ENCODE data around the gene LAMP5. TPM values are rescaled to one million over a fixed set of nuclear protein-coding genes. Genes with fewer than 3 reads are reported as not detected.
A peak's percentile ranks its signal among the peaks of the same experiment; 100 is the strongest.

The LAMP5 gene
- total RNA-seq, 1 donor from 2014 or later, result not detected

DNA sequence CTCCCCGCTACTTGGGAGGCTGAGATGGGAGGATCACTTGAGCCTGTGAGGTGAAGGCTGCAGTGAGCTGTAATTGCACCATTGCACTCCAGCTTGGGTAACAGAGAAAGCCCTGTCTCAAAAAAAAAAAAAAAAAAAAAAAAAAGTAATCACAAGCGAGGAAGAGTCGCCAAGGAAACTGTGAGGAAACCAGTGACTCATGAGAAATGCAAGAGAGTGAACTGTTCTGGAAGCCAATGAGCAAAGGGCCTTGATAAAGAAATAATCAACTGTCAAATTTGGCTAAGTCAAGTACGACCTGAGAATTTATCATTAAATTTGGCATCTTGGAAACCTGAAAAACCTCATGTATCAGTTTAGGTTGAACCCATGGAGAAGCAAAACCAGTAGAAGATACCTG lies 16.1 kb upstream of the LAMP5 start:
- ATAC-seq (no peak), DNase-seq (no peak)
- intact Hi-C loops (cut with micrococcal nuclease), result no loop called here

DNA sequence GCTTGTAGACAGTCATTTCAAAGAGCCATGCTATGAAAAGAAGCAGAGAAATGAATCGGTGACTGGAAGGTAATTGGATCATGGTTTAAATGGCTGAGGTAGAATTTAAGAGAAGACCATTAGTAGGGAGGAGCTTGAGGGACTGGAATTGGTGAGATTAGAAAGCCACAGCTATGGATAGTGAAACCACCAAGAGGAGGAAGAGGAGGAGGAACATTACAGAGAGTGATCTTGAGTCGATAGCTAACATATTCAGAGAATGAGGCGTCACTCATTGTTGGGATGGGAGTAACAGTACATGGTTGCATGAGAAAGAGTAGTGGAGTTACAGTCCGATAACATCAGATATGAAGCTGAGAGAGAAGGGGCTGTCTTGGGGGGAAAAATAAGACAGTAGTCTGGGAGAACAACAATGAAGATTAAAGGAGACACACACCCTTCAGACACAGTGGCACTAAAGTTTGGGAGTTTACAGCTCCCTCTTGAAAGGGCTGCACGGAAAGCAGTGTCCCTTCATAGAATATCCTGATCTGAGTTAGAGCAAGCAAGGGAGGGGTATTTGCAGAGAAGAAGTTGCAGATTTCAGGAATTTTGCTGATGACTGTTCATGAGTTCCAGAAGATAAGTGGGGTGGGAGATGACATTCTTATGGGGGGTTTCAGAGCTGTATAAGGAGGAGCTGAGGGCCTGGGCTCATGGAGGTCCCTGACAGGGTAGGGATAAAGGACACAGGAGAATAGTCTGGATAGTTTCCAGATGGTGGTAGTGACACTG lies 15.1 kb upstream of the LAMP5 start:
- no peak for ATAC-seq
- DNase-seq, result no peak
- intact Hi-C loops (cut with micrococcal nuclease), result no loop called here

DNA sequence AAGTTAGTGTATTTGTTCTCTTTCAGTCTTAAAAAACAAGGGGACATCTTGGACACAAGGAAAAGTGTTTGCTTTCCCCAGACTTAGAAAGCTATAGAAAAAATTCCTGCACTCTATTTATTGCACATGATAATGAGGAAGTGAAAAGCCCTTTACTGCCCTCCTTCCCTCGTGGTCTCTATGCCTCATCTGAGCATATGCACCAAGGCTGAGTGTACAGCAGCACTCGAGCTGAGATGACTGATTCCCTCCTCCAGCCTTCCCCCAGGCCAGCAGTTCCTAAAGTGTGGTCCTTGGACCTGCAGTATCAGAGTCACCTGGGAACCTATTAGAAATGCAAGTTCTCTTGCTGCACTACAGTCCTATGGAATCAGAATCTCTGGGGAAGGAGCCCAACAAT lies 14.3 kb upstream of the LAMP5 start:
- ATAC-seq, result no peak
- intact Hi-C loops (cut with micrococcal nuclease), result no loop called here
- DNase-seq, result no peak

DNA sequence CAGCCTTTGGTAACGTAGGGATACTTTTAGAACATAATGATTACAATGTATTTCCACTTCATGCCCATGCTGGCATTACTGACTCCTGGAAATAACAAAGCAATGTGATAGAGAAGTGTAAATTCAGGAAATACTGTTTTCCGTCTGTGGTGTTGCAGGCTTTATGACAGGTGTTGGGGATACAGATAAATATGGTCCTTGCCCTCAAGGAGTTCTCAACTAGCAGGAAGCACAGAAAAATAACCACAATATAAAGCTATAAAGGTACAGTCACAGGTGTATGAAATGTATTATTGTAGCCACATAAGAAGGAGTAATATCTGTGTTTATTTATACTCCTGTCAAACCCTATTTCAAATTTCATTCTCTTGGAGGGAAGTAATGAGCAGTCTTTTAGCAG lies 12.9 kb upstream of the LAMP5 start:
- intact Hi-C loops (cut with micrococcal nuclease), result no loop called here
- ATAC-seq (no peak), DNase-seq (no peak)

DNA sequence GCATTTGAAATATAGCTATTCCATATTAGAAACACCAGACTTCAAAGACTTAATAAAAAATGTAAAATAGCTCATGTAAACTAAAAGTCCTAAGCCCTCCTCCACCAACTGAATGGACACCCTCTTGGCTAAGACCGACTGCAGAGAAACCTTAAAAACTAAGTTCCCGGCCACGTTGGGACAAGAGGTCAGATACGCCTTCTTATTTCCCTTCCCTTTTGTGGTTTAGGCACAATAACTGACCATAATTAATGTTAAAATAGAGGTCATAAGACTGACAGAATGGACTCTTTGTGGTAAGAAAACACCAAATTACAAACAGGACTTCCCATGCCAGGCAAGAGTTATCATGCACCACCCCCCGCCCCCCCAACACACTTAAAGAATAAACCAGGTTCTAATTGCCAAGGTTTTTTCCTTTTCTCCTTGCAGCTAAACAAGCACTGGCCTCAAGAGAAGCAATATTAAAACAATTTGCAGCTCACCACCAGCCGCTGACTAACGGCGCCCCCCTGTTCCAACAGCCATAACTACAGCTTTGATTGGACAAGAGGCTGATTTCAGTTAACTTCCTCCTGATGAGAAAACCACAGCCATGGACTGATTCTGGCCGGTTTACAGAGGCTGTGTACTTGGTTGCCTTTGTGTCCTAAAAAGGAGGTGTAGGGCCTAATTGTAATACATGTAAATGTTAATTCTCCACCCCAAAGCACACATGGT lies 10.7 kb upstream of the LAMP5 start:
- intact Hi-C loops (cut with micrococcal nuclease), result no loop called here
- DNase-seq, result no peak
- ATAC-seq, result no peak

DNA sequence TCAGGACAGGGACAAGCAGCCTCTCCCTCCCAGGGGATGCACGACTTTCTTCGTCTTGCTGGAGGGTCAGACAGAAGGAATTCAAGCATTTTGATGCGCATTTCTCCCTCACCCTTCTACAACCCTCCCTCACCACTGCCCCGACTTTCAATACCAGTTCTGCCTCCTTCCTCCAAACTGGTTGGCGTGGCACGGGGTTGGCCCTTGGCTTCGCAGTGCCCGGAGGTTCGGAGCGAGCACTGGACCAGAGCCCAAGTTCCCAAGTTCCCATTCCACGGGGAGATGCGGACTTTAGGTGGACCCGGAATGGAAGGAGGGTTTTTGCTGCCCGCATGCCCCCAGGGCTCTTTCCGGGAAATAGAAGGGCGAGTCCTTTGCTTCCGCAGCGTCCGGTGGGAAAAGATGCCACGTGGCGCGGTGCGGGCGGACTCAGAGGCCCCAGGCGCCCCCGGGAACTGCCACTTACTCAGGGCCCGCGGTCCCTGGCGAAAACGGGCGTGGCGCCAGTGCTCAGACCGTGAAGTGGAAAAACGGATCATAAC lies 8.0 kb upstream of the LAMP5 start:
- intact Hi-C loops (cut with micrococcal nuclease), result no loop called here
- DNase-seq, result no peak
- no peak for ATAC-seq

DNA sequence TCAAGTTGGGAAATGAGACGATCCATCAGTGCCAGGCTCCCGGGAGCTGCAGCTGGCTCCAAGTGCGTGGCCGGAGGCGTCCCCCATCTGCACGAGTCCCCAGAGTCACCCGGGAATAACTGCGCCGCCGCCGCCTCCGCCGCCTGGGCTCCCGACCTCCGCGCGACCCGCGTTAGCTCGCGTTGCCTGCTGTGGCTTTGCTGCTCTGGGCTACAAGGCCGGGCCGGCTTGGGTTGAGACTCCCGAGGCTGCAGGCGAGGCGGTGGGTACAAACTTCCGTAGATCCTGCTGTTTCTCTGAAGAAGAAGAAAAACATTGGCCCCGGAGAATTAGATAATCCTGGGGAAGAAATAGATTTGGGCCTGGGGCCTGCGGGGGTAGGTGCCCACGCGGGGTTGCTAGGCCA lies 7.4 kb upstream of the LAMP5 start:
- intact Hi-C loops (cut with micrococcal nuclease), result no loop called here
- DNase-seq (peak; percentile 31), ATAC-seq (no peak)

DNA sequence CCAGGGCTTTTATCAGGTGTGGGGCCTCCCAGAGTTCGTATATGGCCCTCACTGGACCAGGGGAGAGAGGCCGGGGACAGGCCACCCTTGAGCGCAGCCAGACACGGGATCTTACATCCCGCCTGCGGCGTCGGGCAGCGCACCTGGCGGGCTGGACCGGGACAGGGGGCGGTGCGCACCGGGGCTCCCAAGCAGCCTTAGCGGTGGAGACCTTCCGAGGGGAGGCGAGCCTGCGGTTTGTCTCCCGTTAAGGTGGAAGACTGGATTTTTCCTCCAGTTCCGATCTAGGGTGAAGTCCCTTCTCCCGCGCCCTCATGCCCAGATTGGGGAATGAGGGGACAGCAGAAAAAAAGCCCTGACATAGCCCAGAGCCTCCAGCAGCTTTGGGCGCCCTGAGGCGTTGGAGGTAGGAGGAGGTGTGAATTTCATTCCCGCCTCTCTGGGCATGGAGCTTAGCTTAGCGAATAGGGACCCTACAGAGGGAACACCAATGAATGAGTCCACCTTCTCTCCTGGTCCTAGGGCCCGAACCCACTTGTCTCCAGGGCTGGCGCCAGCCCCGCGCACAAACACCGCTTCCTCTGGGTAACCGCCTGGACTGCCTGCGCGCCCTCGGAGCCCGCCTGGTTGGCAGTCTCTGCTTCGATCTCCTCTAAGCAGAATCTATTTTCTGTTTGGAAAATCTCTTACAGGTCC lies 6.7 kb upstream of the LAMP5 start:
- ATAC-seq (no peak), DNase-seq (no peak)
- intact Hi-C loops (cut with micrococcal nuclease), result no loop called here

DNA sequence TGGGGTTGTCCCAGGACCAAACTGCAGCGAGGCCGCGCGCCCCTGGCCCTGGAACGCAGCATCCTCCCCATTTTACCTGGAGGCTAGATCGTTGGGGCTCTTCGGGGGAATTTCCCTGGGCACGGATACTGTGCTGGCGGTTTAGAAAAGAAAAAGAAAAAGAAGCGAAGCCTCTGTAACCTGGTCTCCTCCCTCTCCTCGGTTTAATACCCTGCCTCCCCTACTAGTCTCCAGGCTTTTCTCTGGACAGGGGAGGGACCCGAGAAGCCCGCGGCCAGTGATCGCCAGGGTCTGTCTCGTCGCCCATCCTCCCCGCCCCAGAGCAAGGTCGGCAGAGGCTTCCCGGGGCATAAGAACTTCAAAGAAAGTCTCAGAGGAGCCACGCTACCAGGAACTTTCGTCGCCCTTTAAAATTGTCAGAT lies 6.1 kb upstream of the LAMP5 start:
- DNase-seq, result no peak
- no peak for ATAC-seq
- intact Hi-C loops (cut with micrococcal nuclease), result no loop called here

DNA sequence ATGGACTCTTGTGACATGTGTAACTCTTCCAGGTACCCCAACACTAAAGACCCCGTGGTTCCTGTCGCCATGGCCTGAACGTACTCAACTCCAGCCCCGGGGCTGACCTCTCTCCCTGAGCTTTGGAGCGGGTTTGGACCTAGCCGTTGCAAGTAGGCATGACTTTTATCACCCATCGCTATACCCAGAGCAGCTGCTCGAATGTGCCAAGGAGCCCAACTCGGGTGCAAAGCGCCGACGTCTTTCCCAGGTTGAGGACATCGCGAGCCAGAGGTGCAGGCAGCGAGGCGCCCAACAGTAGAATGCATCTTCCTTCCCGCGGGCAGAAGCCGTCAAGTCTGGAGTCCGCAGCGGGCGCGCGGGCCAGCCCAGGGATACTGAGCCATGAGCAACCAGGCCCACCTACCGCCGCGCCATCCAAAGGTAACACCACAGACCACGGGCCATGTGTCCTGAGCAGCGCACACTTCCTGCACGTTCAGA lies 5.7 kb upstream of the LAMP5 start:
- ATAC-seq, result no peak
- intact Hi-C loops (cut with micrococcal nuclease), result no loop called here
- no peak for DNase-seq

DNA sequence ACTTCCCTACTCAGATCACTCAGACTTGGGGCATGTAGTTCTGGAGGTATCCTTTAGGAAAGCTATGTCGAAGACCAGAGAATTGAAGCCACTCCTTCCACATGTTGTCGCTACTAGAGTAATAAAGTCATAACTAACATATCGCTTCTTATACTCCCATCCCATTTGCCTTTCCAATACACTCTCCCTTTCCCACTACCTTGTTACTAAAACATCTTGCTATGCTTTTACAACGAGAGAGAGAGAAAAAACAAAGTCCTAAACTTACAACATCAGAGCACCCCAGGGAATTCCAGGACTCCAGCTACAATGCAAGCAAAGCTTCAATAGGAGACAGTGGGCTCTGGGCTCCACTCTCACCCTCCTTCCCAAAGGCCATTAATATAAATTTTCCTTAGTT lies 5.1 kb upstream of the LAMP5 start:
- intact Hi-C loops (cut with micrococcal nuclease), result no loop called here
- no peak for ATAC-seq
- no peak for DNase-seq

DNA sequence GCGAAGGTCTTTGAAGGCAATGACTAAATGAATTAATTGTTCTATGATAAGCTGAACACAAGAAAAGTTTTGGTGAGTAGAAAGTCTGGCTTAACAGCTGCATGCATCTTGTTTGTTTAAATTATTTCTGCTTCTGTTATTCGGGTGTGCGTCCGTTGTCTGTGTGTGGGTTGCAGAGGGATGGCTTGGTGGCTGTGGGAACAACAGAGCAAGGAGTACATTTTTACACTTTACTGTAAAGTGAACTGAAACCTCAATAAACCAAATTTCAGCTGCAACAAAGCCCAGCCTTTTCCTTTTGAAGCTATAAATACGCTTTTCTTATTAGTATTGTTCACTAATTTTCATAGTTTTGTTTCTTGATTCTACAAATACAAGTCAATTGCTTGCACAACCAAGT lies 3.5 kb upstream of the LAMP5 start:
- intact Hi-C loops (cut with micrococcal nuclease), result no loop called here
- DNase-seq, result no peak
- no peak for ATAC-seq

DNA sequence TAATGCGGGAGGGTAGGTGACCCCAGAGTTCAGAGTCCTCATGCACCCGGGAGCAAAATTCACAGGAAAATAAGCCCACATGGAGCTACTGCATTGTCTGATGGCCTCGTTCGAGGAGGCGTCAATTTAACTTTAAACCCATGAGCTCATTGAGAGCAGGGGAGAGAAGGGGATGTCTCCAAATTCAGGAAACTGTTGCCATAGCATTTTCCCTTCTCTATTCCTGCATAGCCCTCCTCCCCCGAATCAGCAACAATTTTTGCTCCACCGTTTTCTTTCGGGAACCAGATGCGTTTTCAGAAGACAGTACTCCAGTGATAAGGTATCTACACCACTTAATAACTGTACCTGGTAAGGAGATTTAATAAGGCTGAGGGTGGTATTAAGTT lies 324 bp upstream of the LAMP5 start:
- intact Hi-C loops (cut with micrococcal nuclease), result no loop called here
- ATAC-seq, result no peak
- DNase-seq, result no peak

DNA sequence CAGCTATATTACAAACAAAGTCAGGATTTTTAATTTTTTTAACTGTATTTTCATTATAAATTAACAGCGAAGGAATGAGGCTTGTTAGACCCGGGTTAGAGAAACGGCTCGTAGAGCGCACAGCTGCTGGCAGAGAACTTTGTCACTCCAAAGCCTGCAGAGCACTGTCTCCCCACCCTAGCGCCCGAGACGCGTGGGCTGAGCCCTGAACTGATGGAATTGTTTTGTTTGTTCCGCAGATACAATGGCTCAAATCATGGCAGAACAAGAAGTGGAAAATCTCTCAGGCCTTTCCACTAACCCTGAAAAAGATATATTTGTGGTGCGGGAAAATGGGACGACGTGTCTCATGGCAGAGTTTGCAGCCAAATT lies 810 bp downstream of the LAMP5 start:
- intact Hi-C loops (cut with micrococcal nuclease), result no loop called here
- ATAC-seq (no peak), DNase-seq (no peak)

DNA sequence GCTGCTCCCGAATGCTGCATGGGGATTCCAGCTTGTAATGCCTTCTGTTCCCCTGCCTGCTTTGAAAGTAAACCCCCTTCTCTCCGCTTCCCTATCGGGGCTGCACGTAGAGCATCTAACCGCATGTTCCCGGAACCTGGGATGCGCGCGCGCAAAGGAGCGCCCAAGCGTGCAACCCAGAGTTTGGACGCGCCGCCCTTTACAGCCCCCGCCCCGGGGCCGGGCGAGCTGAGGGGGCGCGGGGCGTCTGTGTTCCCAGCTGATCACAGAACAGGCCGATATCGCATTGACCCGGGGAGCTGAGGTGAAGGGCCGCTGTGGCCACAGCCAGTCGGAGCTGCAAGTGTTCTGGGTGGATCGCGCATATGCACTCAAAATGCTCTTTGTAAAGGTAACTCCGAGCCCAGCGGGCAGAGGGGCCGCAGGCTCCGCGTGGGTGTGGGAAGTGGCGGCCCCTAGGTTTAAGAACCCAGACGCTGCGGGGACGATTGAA lies 1.4 kb downstream of the LAMP5 start:
- DNase-seq (no peak), ATAC-seq (no peak)
- intact Hi-C loops (cut with micrococcal nuclease), result no loop called here

DNA sequence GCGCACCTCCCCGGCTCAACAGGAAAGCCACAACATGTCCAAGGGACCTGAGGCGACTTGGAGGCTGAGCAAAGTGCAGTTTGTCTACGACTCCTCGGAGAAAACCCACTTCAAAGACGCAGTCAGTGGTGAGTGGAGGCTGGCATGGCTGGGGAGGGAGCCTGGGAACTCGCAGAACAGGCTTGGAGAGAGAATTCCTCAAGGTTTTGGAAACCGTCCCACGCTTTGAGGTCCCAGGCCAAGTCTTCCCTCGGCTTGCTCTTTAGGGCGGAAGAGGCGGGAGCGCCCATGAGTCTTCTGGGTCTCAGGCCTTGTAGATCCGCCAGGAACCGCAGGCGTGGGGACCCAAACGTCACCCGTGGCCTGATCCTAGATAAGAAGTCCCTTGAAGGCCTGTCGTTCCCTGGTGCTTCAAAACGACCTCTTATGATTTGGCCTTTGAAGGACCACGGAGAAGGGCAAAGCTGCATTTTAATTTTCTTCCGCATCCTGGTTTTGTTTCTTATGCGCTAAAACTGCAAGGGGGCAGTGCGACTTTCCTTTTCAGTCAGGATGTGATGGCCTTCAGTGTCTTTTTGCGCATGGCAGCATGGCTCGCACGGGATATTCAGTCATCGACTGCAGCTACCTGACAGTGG lies 2.0 kb downstream of the LAMP5 start:
- intact Hi-C loops (cut with micrococcal nuclease), result no loop called here
- DNase-seq (peak; percentile 45), ATAC-seq (peak; percentile 36)

DNA sequence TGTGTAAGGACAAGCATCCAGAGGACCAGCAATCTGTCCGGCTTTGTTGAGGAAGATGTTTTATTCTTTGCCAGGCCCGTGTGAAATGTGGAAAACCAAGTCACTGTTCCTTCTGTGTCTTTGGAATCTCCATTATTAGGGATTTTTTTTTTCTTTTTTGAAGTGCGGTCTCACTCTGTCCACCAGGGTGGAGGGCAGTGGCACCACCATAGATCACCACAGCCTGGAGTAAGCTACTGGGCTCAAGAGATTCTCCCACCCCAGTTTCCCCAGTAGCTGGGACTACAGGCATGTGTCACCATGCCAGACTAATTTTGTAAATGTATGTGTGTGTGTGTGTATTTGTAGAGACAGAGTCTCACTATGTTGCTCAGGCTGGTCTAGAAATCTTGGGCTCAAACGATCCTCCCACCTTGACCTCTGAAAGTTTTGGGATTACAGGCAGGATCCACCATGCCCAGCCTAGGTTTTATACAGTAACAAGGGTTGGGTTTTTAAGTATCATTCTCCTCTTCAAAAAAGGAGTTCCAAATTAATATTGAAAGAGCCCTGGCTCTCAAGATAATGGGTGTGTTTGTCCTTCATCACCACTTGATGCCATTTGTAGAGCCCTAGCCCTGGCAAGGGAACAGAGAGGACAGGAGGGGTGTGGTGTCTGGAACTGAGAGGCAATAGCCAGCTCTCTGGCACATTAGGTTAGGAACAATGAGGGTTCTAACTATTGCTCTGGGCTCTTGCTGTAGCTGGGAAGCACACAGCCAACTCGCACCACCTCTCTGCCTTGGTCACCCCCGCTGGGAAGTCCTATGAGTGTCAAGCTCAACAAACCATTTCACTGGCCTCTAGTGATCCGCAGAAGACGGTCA lies 3.1 kb downstream of the LAMP5 start:
- intact Hi-C loops (cut with micrococcal nuclease), result no loop called here
- DNase-seq (no peak), ATAC-seq (no peak)

DNA sequence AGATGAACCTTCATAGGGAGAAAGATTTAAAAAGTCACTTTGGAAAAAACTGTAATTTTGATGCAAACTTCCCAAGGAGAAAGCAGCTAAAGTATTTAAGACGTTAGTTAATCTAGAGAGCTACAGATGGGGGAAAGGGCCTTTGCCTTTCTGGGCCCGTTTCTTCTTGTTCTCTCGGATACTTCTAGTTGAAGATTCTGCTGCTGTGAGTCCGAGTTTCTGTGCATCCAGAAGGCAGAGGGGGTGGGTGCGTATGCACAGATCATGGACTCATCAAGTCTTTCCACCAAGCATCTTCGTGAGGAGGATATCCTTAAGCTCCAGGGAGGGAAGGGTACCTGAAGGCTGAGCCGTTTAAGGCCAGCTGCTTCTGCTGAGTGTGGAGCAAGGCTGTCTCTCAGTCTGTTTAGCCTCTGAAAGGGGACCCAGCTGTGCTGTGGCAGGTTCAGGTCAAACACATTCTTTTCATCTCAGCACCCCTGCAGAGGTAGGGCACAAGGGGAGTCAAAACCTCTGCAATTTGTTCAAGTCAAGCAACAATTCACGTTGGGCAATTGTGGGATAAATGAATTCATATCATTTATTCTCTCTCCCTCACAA lies 4.3 kb downstream of the LAMP5 start:
- intact Hi-C loops (cut with micrococcal nuclease), result no loop called here
- ATAC-seq (no peak), DNase-seq (no peak)
